ENCODE data around the gene RORC.

DNA sequence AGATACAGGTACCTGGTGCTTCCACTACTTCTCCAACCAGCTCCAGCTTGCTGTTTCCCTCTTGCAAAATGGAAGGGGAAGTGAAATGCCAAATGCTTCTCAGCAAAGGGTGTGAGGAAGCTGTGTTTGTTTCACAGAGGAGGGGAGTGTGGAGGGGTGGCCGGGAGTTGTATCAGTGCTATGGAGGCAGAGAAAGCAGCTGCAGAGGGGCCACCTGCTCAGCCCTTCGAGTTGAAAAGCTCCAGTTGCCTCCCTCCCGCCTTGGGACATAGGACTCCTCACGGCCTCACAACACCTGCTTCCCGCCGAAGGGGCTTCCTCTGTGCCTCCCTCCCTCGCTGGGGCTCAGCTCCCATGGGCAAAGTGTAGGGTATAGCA lies 14.3 kb downstream of the RORC start:
- TF ChIP-seq POLR2A (IDR thresholded peaks at IDR 0.05) (no peak), CTCF (IDR thresholded peaks at IDR 0.05) (no peak)
